ENCODE results near the gene FHOD1.

FHOD1 gene

DNA sequence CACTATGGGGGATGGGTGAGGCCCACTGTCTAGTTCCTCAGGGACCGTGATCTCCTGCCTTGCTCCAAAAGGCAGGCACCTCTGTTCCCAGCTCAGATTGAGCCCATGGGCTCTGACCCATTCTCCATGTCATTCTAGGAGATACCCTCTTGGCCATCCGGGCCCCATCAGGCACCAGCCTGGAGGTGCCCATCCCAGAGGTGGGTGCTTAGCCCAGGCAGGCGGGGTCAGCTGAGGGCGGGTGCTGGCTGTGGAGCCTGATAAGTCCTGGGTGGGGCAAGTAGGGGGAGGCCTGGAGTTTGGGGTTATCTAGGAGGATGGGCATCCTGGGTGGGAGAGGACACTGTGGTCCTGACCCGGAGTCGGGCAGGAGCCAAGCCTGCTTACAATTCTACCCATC, 53.0 kb downstream of the FHOD1 start:
- peaks cover 0 to 22% (median 20%) of the 10 kb centered on the region in 4 experiments for H3K4me1 ChIP-seq (ENCODE audit: control extremely low read depth in 1 of 4, control insufficient read depth in 4 of 4, insufficient read depth in 4 of 4, low read length in 3 of 4)
- H3K27me3 ChIP-seq (replicated peaks in 2 of 5; ENCODE audit: control insufficient read depth in 4 of 5, insufficient read depth in 5 of 5, low read length in 4 of 5) = no peaks in the 10 kb centered on the region
- H3K9me3 ChIP-seq (ENCODE audit: control extremely low read depth in 1 of 5, control insufficient read depth in 4 of 5, insufficient read depth in 2 of 5, low read depth in 1 of 5, low read length in 4 of 5) = no peaks in the 10 kb centered on the region
- ChIA-PET CTCF (interaction anchor here (1.0 to 4.8 kb wide), 8 partner anchors 9 to 251 kb away, joined by 3 to 17 read pairs (median 5); partner anchors contain the start of gene TMEM208), POLR2A (no interaction called here)
- H3K4me3 ChIP-seq (ENCODE audit: control insufficient read depth in 1 of 7, extremely low read depth in 1 of 7, insufficient read depth in 4 of 7, low read depth in 2 of 7, low read length in 6 of 7) = no peak overlapping the region
- no peak for DNase-seq
- H3K27ac ChIP-seq (ENCODE audit: insufficient read depth in 1 of 2, low read depth in 1 of 2, low read length in 2 of 2, poor library complexity in 1 of 2, severe bottlenecking in 2 of 2) = peak overlapping the region in 1 of 2 experiments; percentile 43
- 100% methylated on average over 3 of the region's 6 CpGs for WGBS (ENCODE audit: insufficient coverage)
- H3K36me3 ChIP-seq (ENCODE audit: control insufficient read depth in 4 of 4, insufficient read depth in 4 of 4, low read length in 3 of 4) = peaks cover 17 to 52% (median 45%) of the 10 kb centered on the region in 4 experiments

DNA sequence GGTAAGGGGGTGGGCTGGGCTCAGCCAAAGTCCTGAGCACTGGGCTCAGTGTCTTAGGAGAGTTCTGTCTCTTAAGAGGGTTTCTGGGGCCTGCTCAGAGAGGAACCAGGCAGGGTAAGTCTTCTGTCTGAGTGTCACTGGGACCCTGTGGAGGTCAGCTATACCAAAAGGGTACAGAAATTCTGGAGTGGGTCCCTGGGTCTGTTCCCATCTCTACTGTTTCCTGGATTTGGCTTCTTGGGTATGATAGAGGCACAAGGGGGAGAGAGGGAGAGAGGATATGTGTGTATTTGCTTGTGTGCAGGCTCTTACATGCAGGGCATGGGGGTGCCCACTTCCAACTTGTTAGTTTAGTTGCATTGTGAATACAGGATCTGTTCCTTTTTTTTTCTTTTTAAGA, 53.7 kb downstream of the FHOD1 start:
- Histone ChIP-seq H3K27me3 (replicated peaks in 2 of 5; ENCODE audit: control insufficient read depth in 4 of 5, insufficient read depth in 5 of 5, low read length in 4 of 5) (no peaks in the 10 kb centered on the region), H3K4me3 (ENCODE audit: control insufficient read depth in 1 of 7, extremely low read depth in 1 of 7, insufficient read depth in 4 of 7, low read depth in 2 of 7, low read length in 6 of 7) (peak overlapping the region in 3 of 7 experiments; percentile 33 to 98 (median 97)), H3K36me3 (ENCODE audit: control insufficient read depth in 4 of 4, insufficient read depth in 4 of 4, low read length in 3 of 4) (peaks cover 17 to 52% (median 45%) of the 10 kb centered on the region in 4 experiments), H3K4me1 (ENCODE audit: control extremely low read depth in 1 of 4, control insufficient read depth in 4 of 4, insufficient read depth in 4 of 4, low read length in 3 of 4) (peaks cover 0 to 22% (median 20%) of the 10 kb centered on the region in 4 experiments), H3K9me3 (ENCODE audit: control extremely low read depth in 1 of 5, control insufficient read depth in 4 of 5, insufficient read depth in 2 of 5, low read depth in 1 of 5, low read length in 4 of 5) (no peaks in the 10 kb centered on the region), H3K27ac (ENCODE audit: insufficient read depth in 1 of 2, low read depth in 1 of 2, low read length in 2 of 2, poor library complexity in 1 of 2, severe bottlenecking in 2 of 2) (peak overlapping the region in 1 of 2 experiments; percentile 90)
- POLR2A ChIA-PET = no interaction called here
- DNase-seq = no peak
- CTCF ChIA-PET = interaction anchor here (0.9 to 4.8 kb wide), 11 partner anchors 8 to 251 kb away, joined by 3 to 17 read pairs (median 5); partner anchors contain the start of gene TMEM208

DNA sequence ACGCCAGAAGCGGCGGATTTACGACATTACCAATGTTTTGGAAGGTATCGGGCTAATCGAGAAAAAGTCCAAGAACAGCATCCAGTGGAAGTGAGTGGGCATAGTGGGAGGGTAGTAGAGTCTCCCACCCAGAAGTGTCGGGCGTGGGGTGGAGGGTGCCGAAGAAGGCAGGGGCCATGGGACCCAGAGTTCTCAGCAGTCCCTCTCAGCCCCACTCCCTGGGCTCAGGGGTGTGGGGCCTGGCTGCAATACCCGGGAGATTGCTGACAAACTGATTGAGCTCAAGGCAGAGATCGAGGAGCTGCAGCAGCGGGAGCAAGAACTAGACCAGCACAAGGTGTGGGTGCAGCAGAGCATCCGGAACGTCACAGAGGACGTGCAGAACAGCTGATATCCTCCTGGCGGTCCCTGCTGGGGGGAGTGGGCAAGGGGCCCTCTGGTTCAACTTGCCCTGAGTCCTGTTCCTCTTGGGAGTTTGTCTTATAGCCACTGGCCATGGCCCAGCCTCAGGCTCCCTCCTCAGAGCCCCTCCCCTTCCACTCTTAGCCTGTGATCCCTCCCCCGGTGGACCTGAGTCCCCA, 54.4 kb downstream of the FHOD1 start:
- peaks cover 14 to 45% (median 42%) of the 10 kb centered on the region in 4 experiments for H3K36me3 ChIP-seq (ENCODE audit: control insufficient read depth in 4 of 4, insufficient read depth in 4 of 4, low read length in 3 of 4)
- H3K4me1 ChIP-seq (ENCODE audit: control extremely low read depth in 1 of 4, control insufficient read depth in 4 of 4, insufficient read depth in 4 of 4, low read length in 3 of 4) = peaks cover 0 to 22% (median 19%) of the 10 kb centered on the region in 4 experiments

DNA sequence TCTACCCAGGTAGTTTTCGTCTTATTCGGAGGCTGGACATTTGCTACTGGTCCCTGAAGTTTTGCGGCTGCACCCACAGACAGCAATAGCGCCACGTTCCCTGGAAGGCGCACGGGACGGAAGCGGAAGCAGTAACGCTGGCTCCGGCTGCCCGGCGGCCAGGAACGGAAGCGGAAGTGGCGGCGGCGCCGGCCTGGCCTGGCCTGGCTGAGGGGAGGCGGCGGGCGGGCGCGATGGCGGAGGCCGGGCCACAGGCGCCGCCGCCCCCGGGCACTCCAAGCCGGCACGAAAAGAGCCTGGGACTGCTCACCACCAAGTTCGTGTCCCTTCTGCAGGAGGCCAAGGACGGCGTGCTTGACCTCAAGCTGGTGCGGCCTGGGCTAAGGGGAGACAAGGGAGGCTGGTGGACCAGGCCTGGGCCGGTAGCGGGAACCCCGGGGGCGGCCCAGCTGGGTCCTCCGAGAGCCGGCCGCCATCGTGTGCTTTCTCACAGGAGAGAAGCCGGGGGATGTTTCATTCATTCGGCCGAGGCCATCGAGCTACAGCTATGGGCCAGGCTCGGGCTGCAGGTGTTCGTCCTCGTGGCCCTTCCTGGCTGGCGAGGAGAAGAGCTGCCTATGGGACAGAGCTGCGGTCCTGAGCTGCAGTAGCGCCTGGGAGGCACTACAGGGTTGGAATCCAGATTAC, 55.1 kb downstream of the FHOD1 start, which contains the start of gene E2F4:
Gene E2F4, plus strand, starts transcription at position 161 of the 687 bp plus-strand sequence. Its CDS starts 73 bp downstream, at position 234.
- Histone ChIP-seq H3K4me3 (ENCODE audit: control insufficient read depth in 1 of 7, extremely low read depth in 1 of 7, insufficient read depth in 4 of 7, low read depth in 2 of 7, low read length in 6 of 7) (peak within 1 kb of the TSS; percentile 72 to 98 (median 91)), H3K9me3 (ENCODE audit: control extremely low read depth in 1 of 5, control insufficient read depth in 4 of 5, insufficient read depth in 2 of 5, low read depth in 1 of 5, low read length in 4 of 5) (no peaks in the 10 kb centered on the region), H3K27me3 (replicated peaks in 2 of 5; ENCODE audit: control insufficient read depth in 4 of 5, insufficient read depth in 5 of 5, low read length in 4 of 5) (peaks cover 0 to 1% (median 0%) of the 10 kb centered on the region in 5 experiments), H3K36me3 (ENCODE audit: control insufficient read depth in 4 of 4, insufficient read depth in 4 of 4, low read length in 3 of 4) (peaks cover 10 to 38% (median 35%) of the 10 kb centered on the region in 4 experiments), H3K27ac (ENCODE audit: insufficient read depth in 1 of 2, low read depth in 1 of 2, low read length in 2 of 2, poor library complexity in 1 of 2, severe bottlenecking in 2 of 2) (peak within 1 kb of the TSS; percentile 66 to 90), H3K4me1 (ENCODE audit: control extremely low read depth in 1 of 4, control insufficient read depth in 4 of 4, insufficient read depth in 4 of 4, low read length in 3 of 4) (peaks cover 0 to 22% (median 19%) of the 10 kb centered on the region in 4 experiments)
- CTCF ChIA-PET = interaction anchor here (0.8 to 4.8 kb wide), 7 partner anchors 9 to 53 kb away, joined by 3 to 17 read pairs (median 5); partner anchors contain the start of gene MATCAP1
- 0% methylated on average over 51 of the region's 54 CpGs for WGBS (ENCODE audit: insufficient coverage)
- peak; percentile 91 to 96 (median 96) for DNase-seq
- POLR2A ChIA-PET = interaction anchor here (1.5 kb wide), 1 partner anchor 30 kb away, joined by 3 read pairs; no protein-coding TSS in a partner anchor

More for the DNA sequence above, 54.4 kb downstream of the FHOD1 start:
- H3K9me3 ChIP-seq (ENCODE audit: control extremely low read depth in 1 of 5, control insufficient read depth in 4 of 5, insufficient read depth in 2 of 5, low read depth in 1 of 5, low read length in 4 of 5) = no peaks in the 10 kb centered on the region
- peaks cover 0 to 1% (median 0%) of the 10 kb centered on the region in 5 experiments for H3K27me3 ChIP-seq (replicated peaks in 2 of 5; ENCODE audit: control insufficient read depth in 4 of 5, insufficient read depth in 5 of 5, low read length in 4 of 5)
- CTCF ChIA-PET = interaction anchor here (0.8 to 4.8 kb wide), 10 partner anchors 10 to 250 kb away, joined by 3 to 17 read pairs (median 4); partner anchors contain the start of gene MATCAP1
- POLR2A ChIA-PET = interaction anchor here (1.5 kb wide), 1 partner anchor 30 kb away, joined by 3 read pairs; no protein-coding TSS in a partner anchor
- H3K4me3 ChIP-seq (ENCODE audit: control insufficient read depth in 1 of 7, extremely low read depth in 1 of 7, insufficient read depth in 4 of 7, low read depth in 2 of 7, low read length in 6 of 7) = peak overlapping the region; percentile 72 to 98 (median 91)
- peak overlapping the region; percentile 66 to 90 for H3K27ac ChIP-seq (ENCODE audit: insufficient read depth in 1 of 2, low read depth in 1 of 2, low read length in 2 of 2, poor library complexity in 1 of 2, severe bottlenecking in 2 of 2)
- 34% methylated on average over 16 of the region's 17 CpGs for WGBS (ENCODE audit: insufficient coverage)
- DNase-seq = no peak

DNA sequence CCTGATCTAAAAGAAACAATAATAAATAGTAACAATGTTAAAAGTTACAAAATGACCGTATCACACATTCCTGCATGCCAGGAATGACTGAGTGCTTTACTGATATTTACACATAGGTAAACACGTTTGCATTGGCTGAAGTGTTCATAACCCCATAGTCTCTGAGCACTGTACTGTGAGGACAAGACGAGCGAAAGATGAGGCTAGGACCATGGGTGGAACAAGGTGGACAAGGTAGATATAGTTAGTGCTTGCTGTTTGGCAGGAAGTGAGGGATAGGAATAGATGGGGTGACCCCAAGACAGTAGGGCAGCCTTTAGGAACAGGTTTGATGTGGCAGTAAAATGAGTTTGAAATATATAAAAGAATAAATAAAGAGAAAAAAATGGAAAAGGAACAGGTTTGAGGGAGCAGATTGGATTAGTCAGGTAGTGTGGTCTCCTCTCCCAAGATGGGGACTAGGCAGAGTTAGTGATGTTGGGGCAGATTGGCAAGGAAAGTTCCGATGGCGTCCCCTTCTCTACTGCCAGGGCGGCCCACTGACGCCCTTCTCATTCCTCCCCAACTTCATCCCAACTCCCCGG, 55.8 kb downstream of the FHOD1 start:
- Histone ChIP-seq H3K9me3 (ENCODE audit: control extremely low read depth in 1 of 5, control insufficient read depth in 4 of 5, insufficient read depth in 2 of 5, low read depth in 1 of 5, low read length in 4 of 5) (no peaks in the 10 kb centered on the region), H3K4me1 (ENCODE audit: control extremely low read depth in 1 of 4, control insufficient read depth in 4 of 4, insufficient read depth in 4 of 4, low read length in 3 of 4) (peaks cover 0 to 22% (median 19%) of the 10 kb centered on the region in 4 experiments), H3K27me3 (replicated peaks in 2 of 5; ENCODE audit: control insufficient read depth in 4 of 5, insufficient read depth in 5 of 5, low read length in 4 of 5) (peaks cover 0 to 3% (median 0%) of the 10 kb centered on the region in 5 experiments), H3K36me3 (ENCODE audit: control insufficient read depth in 4 of 4, insufficient read depth in 4 of 4, low read length in 3 of 4) (peaks cover 10 to 32% (median 29%) of the 10 kb centered on the region in 4 experiments), H3K4me3 (ENCODE audit: control insufficient read depth in 1 of 7, extremely low read depth in 1 of 7, insufficient read depth in 4 of 7, low read depth in 2 of 7, low read length in 6 of 7) (peak overlapping the region in 6 of 7 experiments; percentile 72 to 98 (median 92)), H3K27ac (ENCODE audit: insufficient read depth in 1 of 2, low read depth in 1 of 2, low read length in 2 of 2, poor library complexity in 1 of 2, severe bottlenecking in 2 of 2) (no peak overlapping the region)
- ChIA-PET CTCF (interaction anchor here (3.4 kb wide), 1 partner anchor 53 kb away, joined by 17 read pairs; no protein-coding TSS in a partner anchor), POLR2A (interaction anchor here (1.5 kb wide), 1 partner anchor 29 kb away, joined by 3 read pairs; no protein-coding TSS in a partner anchor)
- 38% methylated on average over 6 of the region's 9 CpGs for WGBS (ENCODE audit: insufficient coverage)
- DNase-seq = no peak

DNA sequence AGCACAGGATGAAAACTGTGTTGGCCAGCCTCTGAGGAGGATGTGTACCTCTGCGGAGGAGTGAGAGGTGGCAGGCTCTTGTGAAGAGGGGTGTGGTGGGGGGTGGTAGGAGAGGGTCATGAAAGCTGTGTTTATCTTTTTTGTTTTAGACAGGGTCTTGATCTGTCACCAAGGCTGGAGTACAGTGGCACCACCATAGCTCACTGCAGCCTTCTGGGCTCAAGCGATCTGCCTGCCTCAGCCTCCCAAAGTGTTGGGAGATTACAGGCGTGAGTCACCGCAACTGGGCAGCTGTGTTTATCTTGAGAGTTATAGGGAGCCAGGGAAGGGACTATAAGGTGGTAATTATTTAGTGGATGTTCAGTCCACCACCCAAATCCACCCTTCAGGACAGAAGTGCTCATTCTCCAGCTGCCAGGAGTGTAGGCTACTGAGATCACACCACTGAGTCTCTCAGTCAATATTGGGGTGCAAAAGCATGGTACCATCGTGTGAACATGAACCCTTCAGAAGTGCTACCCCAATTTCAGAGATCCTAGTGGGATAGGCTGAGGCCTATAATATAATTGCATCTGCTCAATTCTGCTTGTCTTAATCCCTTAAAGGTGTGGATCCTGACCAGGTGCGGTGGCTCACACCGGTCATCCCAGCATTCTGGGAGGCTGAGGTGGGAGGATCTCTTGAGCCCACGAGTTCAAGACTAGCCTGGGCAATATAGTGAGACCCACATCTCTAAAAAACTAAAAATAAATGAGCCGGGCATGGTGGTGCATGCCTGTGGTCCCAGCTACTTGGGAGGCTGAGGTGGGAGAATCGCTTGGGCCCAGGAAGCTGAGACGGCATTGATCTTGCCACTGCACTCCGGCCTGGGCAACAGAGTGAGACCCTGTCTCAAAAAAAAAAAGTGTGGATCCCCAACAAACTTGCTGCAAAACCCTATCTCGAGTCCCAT, 56.6 kb downstream of the FHOD1 start:
- 99% methylated on average over 10 of the region's 13 CpGs for WGBS (ENCODE audit: insufficient coverage)
- H3K27ac ChIP-seq (ENCODE audit: insufficient read depth in 1 of 2, low read depth in 1 of 2, low read length in 2 of 2, poor library complexity in 1 of 2, severe bottlenecking in 2 of 2) = no peak overlapping the region
- CTCF ChIA-PET = interaction anchor here (0.7 to 1.2 kb wide), 6 partner anchors 10 to 212 kb away, joined by 3 to 6 read pairs (median 3); partner anchors contain the start of gene TMEM208
- no peak overlapping the region for H3K4me3 ChIP-seq (ENCODE audit: control insufficient read depth in 1 of 7, extremely low read depth in 1 of 7, insufficient read depth in 4 of 7, low read depth in 2 of 7, low read length in 6 of 7)
- POLR2A ChIA-PET = no interaction called here
- H3K4me1 ChIP-seq (ENCODE audit: control extremely low read depth in 1 of 4, control insufficient read depth in 4 of 4, insufficient read depth in 4 of 4, low read length in 3 of 4) = peaks cover 0 to 22% (median 19%) of the 10 kb centered on the region in 4 experiments
- DNase-seq = no peak
- peaks cover 10 to 24% (median 22%) of the 10 kb centered on the region in 4 experiments for H3K36me3 ChIP-seq (ENCODE audit: control insufficient read depth in 4 of 4, insufficient read depth in 4 of 4, low read length in 3 of 4)
- peaks cover 0 to 4% (median 0%) of the 10 kb centered on the region in 5 experiments for H3K27me3 ChIP-seq (replicated peaks in 2 of 5; ENCODE audit: control insufficient read depth in 4 of 5, insufficient read depth in 5 of 5, low read length in 4 of 5)
- H3K9me3 ChIP-seq (ENCODE audit: control extremely low read depth in 1 of 5, control insufficient read depth in 4 of 5, insufficient read depth in 2 of 5, low read depth in 1 of 5, low read length in 4 of 5) = no peaks in the 10 kb centered on the region

Data from common myeloid progenitor, CD34-positive (primary cell).